NCI-H82 treated with DMSO at 0.1 percent for 48 hours (cell line): Measurements from ENCODE around the gene GAB1.

Source experiments
- DNase-seq: peaks from one replicate; lab custom pipeline; 2025; ENCODE audit not compliant: unreplicated experiment; lab: John Stamatoyannopoulos, UW

GAB1 gene

GRCh38 chr4:143407888-143408287 lies 71.2 kb downstream of the GAB1 start:
- no peak for DNase-seq

GRCh38 chr4:143410015-143410414 lies 73.3 kb downstream of the GAB1 start:
- DNase-seq, result no peak

GRCh38 chr4:143411527-143412419 lies 75.1 kb downstream of the GAB1 start:
- DNase-seq, result no peak

GRCh38 chr4:143412420-143412758 lies 75.7 kb downstream of the GAB1 start:
- no peak for DNase-seq

GRCh38 chr4:143417679-143418403 lies 81.2 kb downstream of the GAB1 start:
- no peak for DNase-seq

GRCh38 chr4:143420227-143420626 lies 83.6 kb downstream of the GAB1 start:
- no peak for DNase-seq

GRCh38 chr4:143421609-143422008 lies 84.9 kb downstream of the GAB1 start:
- no peak for DNase-seq

GRCh38 chr4:143424276-143424675 lies 87.6 kb downstream of the GAB1 start:
- no peak for DNase-seq

- no peak for DNase-seq
Observed at GRCh38 chr4:143431526-143432257, 95.0 kb downstream of the GAB1 start.

- no peak for DNase-seq
Observed at GRCh38 chr4:143432258-143432591, 95.5 kb downstream of the GAB1 start.

- no peak for DNase-seq
Observed at GRCh38 chr4:143433231-143433630, 96.6 kb downstream of the GAB1 start.

GRCh38 chr4:143435955-143436354 lies 99.3 kb downstream of the GAB1 start:
- DNase-seq, result no peak

GRCh38 chr4:143437476-143437875 lies 100.8 kb downstream of the GAB1 start:
- no peak for DNase-seq

- DNase-seq, result no peak
Observed at GRCh38 chr4:143437937-143438336, 101.3 kb downstream of the GAB1 start.

- DNase-seq, result no peak
Observed at GRCh38 chr4:143438710-143439109, 102.0 kb downstream of the GAB1 start.

- DNase-seq, result no peak
Observed at GRCh38 chr4:143441109-143441508, 104.4 kb downstream of the GAB1 start.

- no peak for DNase-seq
Observed at GRCh38 chr4:143441678-143442077, 105.0 kb downstream of the GAB1 start.

GRCh38 chr4:143443728-143444127 lies 107.1 kb downstream of the GAB1 start:
- no peak for DNase-seq

- DNase-seq, result no peak
Observed at GRCh38 chr4:143451186-143451585, 114.5 kb downstream of the GAB1 start.

- DNase-seq, result no peak
Observed at GRCh38 chr4:143455211-143455610, 118.5 kb downstream of the GAB1 start.

GRCh38 chr4:143458966-143459365 lies 122.3 kb downstream of the GAB1 start:
- no peak for DNase-seq
